SK-N-SH (cell line): Measurements from ENCODE around the gene CASD1. TPM values are rescaled to one million over a fixed set of nuclear protein-coding genes. Genes with fewer than 3 reads are reported as not detected.

Source experiments
- CTCF ChIA-PET: fragments of 300-600, 350-600 bp; formaldehyde crosslinking; extraction: SDS; loops from one replicate; lab custom pipeline; 2021; lab: Yijun Ruan, JAX
- POLR2A ChIA-PET: fragments of 350-600 bp; sonication (Branson Sonifier 250); formaldehyde crosslinking; extraction: SDS; loops from one replicate; lab custom pipeline; 2020; ENCODE audit warnings: antibody characterized with exemption, inconsistent platforms; lab: Yijun Ruan, JAX
- DNase-seq: peaks from one replicate; pipeline ENCODE4 v3.0.0; 2012
- H2AFZ ChIP-seq: fragments of 200-600 bp; sonication (generic); 2 replicates; pipeline ENCODE4 v1.8.1; 2016; ENCODE audit warnings: antibody characterized with exemption, mild to moderate bottlenecking, low read depth
- H3F3A ChIP-seq: fragments of 200-600 bp; sonication (generic); replicated peaks from 2 replicates; pipeline ENCODE3; 2016; ENCODE audit warnings: antibody characterized with exemption, mild to moderate bottlenecking; ENCODE audit not compliant: insufficient read depth
- H3K27ac ChIP-seq, 2 experiments: fragments of 200-500 bp in 1 of 2; fragments of 200-600 bp in 1 of 2; sonication (Bioruptor generic) in 1 of 2; sonication (generic), shearing (Covaris generic) in 1 of 2; 2 replicates each; pipeline versions ENCODE4 v1.5.1 to v1.6.1; 2014 to 2016; ENCODE audit warnings: low read depth in 2 of 2, inconsistent platforms in 1 of 2, low read length in 1 of 2, mild to moderate bottlenecking in 1 of 2, mixed read lengths in 1 of 2
- H3K27me3 ChIP-seq: fragments of 200-600 bp; sonication (generic), shearing (Covaris generic); 2 replicates; pipeline ENCODE4 v1.6.1; 2016; ENCODE audit warnings: mixed run types; ENCODE audit not compliant: insufficient read depth
- H3K36me3 ChIP-seq, 2 experiments: fragments of 200-500 bp in 1 of 2; fragments of 200-600 bp in 1 of 2; sonication (Bioruptor generic) in 1 of 2; sonication (generic) in 1 of 2; replicated peaks in 1 of 2; 2 replicates each; pipeline versions ENCODE3 to v1.5.1; 2014 to 2016; ENCODE audit warnings: low read length in 1 of 2, mild to moderate bottlenecking in 1 of 2; ENCODE audit not compliant: insufficient read depth in 2 of 2, control insufficient read depth in 1 of 2
- H3K4me1 ChIP-seq, 2 experiments: fragments of 200-500 bp in 1 of 2; fragments of 200-600 bp in 1 of 2; sonication (Bioruptor generic) in 1 of 2; sonication (generic), shearing (Covaris generic) in 1 of 2; 2 replicates each; pipeline versions ENCODE4 v1.5.1 to v1.6.1; 2014 to 2016; ENCODE audit warnings: low read depth in 1 of 2, low read length in 1 of 2, mixed run types in 1 of 2; ENCODE audit not compliant: insufficient read depth in 2 of 2, control insufficient read depth in 1 of 2
- H3K4me2 ChIP-seq: fragments of 200-600 bp; sonication (generic), shearing (Covaris generic); 2 replicates; pipeline ENCODE4 v1.6.1; 2017; ENCODE audit warnings: mixed run types
- H3K4me3 ChIP-seq, 2 experiments: fragments of 200-500 bp in 1 of 2; fragments of 200-600 bp in 1 of 2; sonication (Bioruptor generic) in 1 of 2; sonication (generic), shearing (Covaris generic) in 1 of 2; 2 replicates each; pipeline versions ENCODE4 v1.5.1 to v1.8.1; 2014 to 2016; ENCODE audit warnings: low read depth in 2 of 2, inconsistent platforms in 1 of 2, low read length in 1 of 2, mild to moderate bottlenecking in 1 of 2, mixed read lengths in 1 of 2, moderate library complexity in 1 of 2
- H3K79me2 ChIP-seq: fragments of 200-600 bp; sonication (generic); 2 replicates; pipeline ENCODE4 v1.8.1; 2017; ENCODE audit warnings: mild to moderate bottlenecking; ENCODE audit not compliant: insufficient read depth
- H3K9ac ChIP-seq: fragments of 200-600 bp; sonication (generic); 2 replicates; pipeline ENCODE4 v1.6.1; 2017; ENCODE audit warnings: mixed run types
- H3K9me2 ChIP-seq: fragments of 200-600 bp; sonication (generic); 2 replicates; pipeline ENCODE4 v1.6.1; 2017; ENCODE audit warnings: mixed run types
- H3K9me3 ChIP-seq: fragments of 200-600 bp; sonication (generic); 2 replicates; pipeline ENCODE4 v1.6.1; 2017; ENCODE audit warnings: mixed run types, mild to moderate bottlenecking, moderate library complexity
- H4K20me1 ChIP-seq: fragments of 200-600 bp; sonication (generic); 2 replicates; pipeline ENCODE4 v1.6.1; 2017; ENCODE audit warnings: mild to moderate bottlenecking, mixed run types; ENCODE audit not compliant: insufficient read depth
- CHD2 ChIP-seq: fragments of 150-350 bp; IDR thresholded peaks from 2 replicates; pipeline ENCODE4 v1.6.1; 2018; ENCODE audit warnings: low read length; ENCODE audit not compliant: partially characterized antibody
- EZH2phosphoT487 ChIP-seq: fragments of 200-600 bp; sonication (generic); IDR thresholded peaks from 2 replicates; pipeline ENCODE4 v1.6.1; 2017; ENCODE audit warnings: low read depth, mixed run types, mild to moderate bottlenecking, antibody characterized with exemption, moderate library complexity, borderline replicate concordance
- FOXJ3 ChIP-seq: sonication (generic); formaldehyde crosslinking; IDR thresholded peaks from 2 replicates; pipeline ENCODE4 v1.5.1; 2020; ENCODE audit warnings: mild to moderate bottlenecking, missing genetic modification reagents
- FOXM1 ChIP-seq: IDR thresholded peaks from 2 replicates; pipeline ENCODE4 v1.4.0; 2012; ENCODE audit warnings: low read depth, mild to moderate bottlenecking
- GABPA ChIP-seq: IDR thresholded peaks from 2 replicates; pipeline ENCODE4 v1.4.0; 2012; ENCODE audit warnings: low read depth, mild to moderate bottlenecking
- GATA2 ChIP-seq: sonication (generic); formaldehyde crosslinking; IDR thresholded peaks from 2 replicates; pipeline ENCODE4 v1.5.0; 2020; ENCODE audit warnings: mild to moderate bottlenecking, missing genetic modification reagents
- JUND ChIP-seq: IDR thresholded peaks from 2 replicates; pipeline ENCODE4 v1.4.0; 2012
- NFIC ChIP-seq: IDR thresholded peaks from 2 replicates; pipeline ENCODE4 v1.4.0; 2012; ENCODE audit warnings: borderline replicate concordance
- NRF1 ChIP-seq: IDR thresholded peaks from 2 replicates; pipeline ENCODE4 v1.6.1; 2012; ENCODE audit warnings: low read depth, mild to moderate bottlenecking, low read length
- RCOR1 ChIP-seq: fragments of 150-350 bp; IDR thresholded peaks from 2 replicates; pipeline ENCODE4 v1.6.1; 2017; ENCODE audit warnings: antibody characterized with exemption, low read length
- SMC3 ChIP-seq: IDR thresholded peaks from 2 replicates; pipeline ENCODE4 v1.6.1; 2012; ENCODE audit warnings: low read depth, low read length, improper control_type of control experiment
- TAF1 ChIP-seq: IDR thresholded peaks from 2 replicates; pipeline ENCODE4 v1.6.1; 2012; ENCODE audit warnings: low read depth, mild to moderate bottlenecking, low read length, moderate library complexity, borderline replicate concordance
- TCF12 ChIP-seq: IDR thresholded peaks from 2 replicates; pipeline ENCODE4 v1.4.0; 2012
- TEAD4 ChIP-seq: IDR thresholded peaks from 2 replicates; pipeline ENCODE4 v1.4.0; 2012; ENCODE audit warnings: mild to moderate bottlenecking, borderline replicate concordance; ENCODE audit not compliant: insufficient read depth
- YY1 ChIP-seq: IDR thresholded peaks from 2 replicates; pipeline ENCODE4 v1.4.0; 2012; ENCODE audit warnings: low read depth, mild to moderate bottlenecking
- WGBS: methylation state at CpG from one replicate; pipeline ENCODE4 v1.1.6; 2017; ENCODE audit warnings: low lambda C conversion rate; 5-methylcytosine and 5-hydroxymethylcytosine counted together
- polyA plus RNA-seq, 3 experiments: library from polyadenylated mRNA; depleted of rRNA; stranded (reverse); fragments of >200 nt; gene quantifications; 2 replicates each; pipeline ENCODE4 v1.2.3, GENCODE V29; 2012
- TF ChIP-seq, protein P1 (sequence below): IDR thresholded peaks from 2 replicates; pipeline ENCODE4 v1.4.0; 2012; ENCODE audit warnings: low read depth, borderline replicate concordance
- TF ChIP-seq, protein P2 (sequence below): IDR thresholded peaks from 2 replicates; pipeline ENCODE4 v1.4.0; 2012; ENCODE audit warnings: low read depth
- TF ChIP-seq, protein P3 (sequence below): fragments of 150-350 bp; IDR thresholded peaks from 2 replicates; pipeline ENCODE4 v1.6.1; 2017; ENCODE audit warnings: antibody characterized with exemption, low read length, low read depth, borderline replicate concordance
- TF ChIP-seq, protein P4 (sequence below): fragments of 150-350 bp; IDR thresholded peaks from 2 replicates; pipeline ENCODE4 v1.6.1; 2016; ENCODE audit warnings: mild to moderate bottlenecking, low read depth, low read length
- TF ChIP-seq, protein P5 (sequence below): IDR thresholded peaks from 2 replicates; pipeline ENCODE4; 2012
- TF ChIP-seq, protein P6 (sequence below): fragments of 200-600 bp; sonication (generic); IDR thresholded peaks from 2 replicates; pipeline ENCODE4 v1.6.1; 2017; ENCODE audit warnings: antibody characterized with exemption, mild to moderate bottlenecking, moderate library complexity

CASD1 gene
- polyA plus RNA-seq, 1 of the 3 experiments (the other 2 are of a cell fraction) = 8.5 TPM

DNA sequence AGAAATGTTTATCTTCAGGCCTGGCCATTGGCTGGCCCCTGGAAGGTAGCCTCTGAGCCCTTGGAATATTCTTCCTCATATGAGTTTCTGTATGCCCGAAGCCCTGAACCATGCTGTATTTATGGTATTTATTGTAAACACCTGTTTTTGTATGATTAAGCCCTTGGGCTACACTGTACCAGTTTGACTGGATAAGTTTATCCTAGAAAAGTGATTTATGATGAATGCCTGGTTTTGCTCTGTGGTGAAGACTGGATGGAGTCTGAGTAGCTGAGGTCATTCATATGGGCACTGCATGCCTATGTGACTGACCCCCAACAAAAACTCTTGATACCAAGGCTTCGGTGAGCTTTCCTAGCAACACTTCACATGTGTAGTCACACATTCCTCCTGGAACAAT is 66.7 kb downstream of the CASD1 start:
- TF ChIP-seq TEAD4 (no peak), NFIC (no peak), JUND (no peak), FOXM1 (no peak), YY1 (no peak)
- Histone ChIP-seq H2AFZ (no peak overlapping the region), H3K4me2 (no peak overlapping the region), H3K9me2 (no peaks in the 10 kb centered on the region), H3K9me3 (peaks cover 11% of the 10 kb centered on the region; the same call in 1 of the 2 replicates), H3K79me2 (no peaks in the 10 kb centered on the region), H3K9ac (no peak overlapping the region), H3K4me3 (no peak overlapping the region), H3K4me1 (no peaks in the 10 kb centered on the region; a peak in 1 of 4 replicates), H3K27me3 (no peaks in the 10 kb centered on the region), H3K27ac (no peak overlapping the region), H3K36me3 (peaks cover 0 to 5% of the 10 kb centered on the region in 2 experiments), H3F3A (no peaks in the 10 kb centered on the region), H4K20me1 (no peaks in the 10 kb centered on the region)
- WGBS = 39% methylated on average over 2 of the region's 2 CpGs
- DNase-seq = no peak
- ChIA-PET CTCF (no interaction called here), POLR2A (no interaction called here)

DNA sequence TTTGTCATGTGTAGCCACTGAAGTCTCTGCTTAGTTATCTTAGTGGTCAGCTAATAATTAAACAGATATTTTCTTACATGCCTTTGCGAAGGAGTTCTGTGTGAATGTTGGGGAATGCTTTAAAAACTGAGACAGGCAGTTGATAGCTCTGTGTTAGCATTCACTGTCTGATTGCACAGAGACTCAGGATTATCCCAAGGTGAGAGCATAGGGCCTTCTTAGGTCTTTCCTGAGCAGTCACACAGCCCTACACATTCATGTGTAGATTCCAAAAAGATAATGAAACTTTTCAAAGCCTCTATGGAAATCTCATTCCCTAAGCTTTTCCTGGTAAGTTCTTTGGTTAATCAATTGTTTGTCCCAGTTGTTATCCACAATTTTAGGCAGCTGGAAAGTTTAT is 67.7 kb downstream of the CASD1 start:
- Histone ChIP-seq H3K36me3 (peaks cover 0 to 5% of the 10 kb centered on the region in 2 experiments), H3K4me2 (no peak overlapping the region), H3K27ac (no peak overlapping the region), H3K27me3 (no peaks in the 10 kb centered on the region), H4K20me1 (no peaks in the 10 kb centered on the region), H3K4me1 (no peaks in the 10 kb centered on the region; a peak in 1 of 4 replicates), H3K79me2 (no peaks in the 10 kb centered on the region), H3K9me2 (no peaks in the 10 kb centered on the region), H2AFZ (no peak overlapping the region), H3F3A (no peaks in the 10 kb centered on the region), H3K9ac (no peak overlapping the region), H3K9me3 (peaks cover 11% of the 10 kb centered on the region; the same call in 1 of the 2 replicates), H3K4me3 (no peak overlapping the region)
- WGBS = 89% methylated on average over 1 of the region's 1 CpG
- POLR2A ChIA-PET = no interaction called here
- TF ChIP-seq YY1 = no peak
- no peak for TF ChIP-seq TCF12
- TF ChIP-seq, protein P1, sequence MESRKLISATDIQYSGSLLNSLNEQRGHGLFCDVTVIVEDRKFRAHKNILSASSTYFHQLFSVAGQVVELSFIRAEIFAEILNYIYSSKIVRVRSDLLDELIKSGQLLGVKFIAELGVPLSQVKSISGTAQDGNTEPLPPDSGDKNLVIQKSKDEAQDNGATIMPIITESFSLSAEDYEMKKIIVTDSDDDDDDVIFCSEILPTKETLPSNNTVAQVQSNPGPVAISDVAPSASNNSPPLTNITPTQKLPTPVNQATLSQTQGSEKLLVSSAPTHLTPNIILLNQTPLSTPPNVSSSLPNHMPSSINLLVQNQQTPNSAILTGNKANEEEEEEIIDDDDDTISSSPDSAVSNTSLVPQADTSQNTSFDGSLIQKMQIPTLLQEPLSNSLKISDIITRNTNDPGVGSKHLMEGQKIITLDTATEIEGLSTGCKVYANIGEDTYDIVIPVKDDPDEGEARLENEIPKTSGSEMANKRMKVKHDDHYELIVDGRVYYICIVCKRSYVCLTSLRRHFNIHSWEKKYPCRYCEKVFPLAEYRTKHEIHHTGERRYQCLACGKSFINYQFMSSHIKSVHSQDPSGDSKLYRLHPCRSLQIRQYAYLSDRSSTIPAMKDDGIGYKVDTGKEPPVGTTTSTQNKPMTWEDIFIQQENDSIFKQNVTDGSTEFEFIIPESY = no peak
- TF ChIP-seq TAF1 = no peak
- TF ChIP-seq, protein P2, sequence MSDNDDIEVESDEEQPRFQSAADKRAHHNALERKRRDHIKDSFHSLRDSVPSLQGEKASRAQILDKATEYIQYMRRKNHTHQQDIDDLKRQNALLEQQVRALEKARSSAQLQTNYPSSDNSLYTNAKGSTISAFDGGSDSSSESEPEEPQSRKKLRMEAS = no peak
- TF ChIP-seq, protein P3, sequence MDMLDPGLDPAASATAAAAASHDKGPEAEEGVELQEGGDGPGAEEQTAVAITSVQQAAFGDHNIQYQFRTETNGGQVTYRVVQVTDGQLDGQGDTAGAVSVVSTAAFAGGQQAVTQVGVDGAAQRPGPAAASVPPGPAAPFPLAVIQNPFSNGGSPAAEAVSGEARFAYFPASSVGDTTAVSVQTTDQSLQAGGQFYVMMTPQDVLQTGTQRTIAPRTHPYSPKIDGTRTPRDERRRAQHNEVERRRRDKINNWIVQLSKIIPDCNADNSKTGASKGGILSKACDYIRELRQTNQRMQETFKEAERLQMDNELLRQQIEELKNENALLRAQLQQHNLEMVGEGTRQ = no peak
- no peak for TF ChIP-seq NFIC
- TF ChIP-seq CHD2 = no peak
- TF ChIP-seq NRF1 = no peak
- no peak for TF ChIP-seq EZH2phosphoT487
- TF ChIP-seq, protein P4, sequence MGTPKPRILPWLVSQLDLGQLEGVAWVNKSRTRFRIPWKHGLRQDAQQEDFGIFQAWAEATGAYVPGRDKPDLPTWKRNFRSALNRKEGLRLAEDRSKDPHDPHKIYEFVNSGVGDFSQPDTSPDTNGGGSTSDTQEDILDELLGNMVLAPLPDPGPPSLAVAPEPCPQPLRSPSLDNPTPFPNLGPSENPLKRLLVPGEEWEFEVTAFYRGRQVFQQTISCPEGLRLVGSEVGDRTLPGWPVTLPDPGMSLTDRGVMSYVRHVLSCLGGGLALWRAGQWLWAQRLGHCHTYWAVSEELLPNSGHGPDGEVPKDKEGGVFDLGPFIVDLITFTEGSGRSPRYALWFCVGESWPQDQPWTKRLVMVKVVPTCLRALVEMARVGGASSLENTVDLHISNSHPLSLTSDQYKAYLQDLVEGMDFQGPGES = no peak
- no peak for TF ChIP-seq FOXM1
- no peak for TF ChIP-seq FOXJ3 (CRISPR knock-in tag)
- no peak for TF ChIP-seq GATA2 (CRISPR knock-in tag)
- TF ChIP-seq, protein P5, sequence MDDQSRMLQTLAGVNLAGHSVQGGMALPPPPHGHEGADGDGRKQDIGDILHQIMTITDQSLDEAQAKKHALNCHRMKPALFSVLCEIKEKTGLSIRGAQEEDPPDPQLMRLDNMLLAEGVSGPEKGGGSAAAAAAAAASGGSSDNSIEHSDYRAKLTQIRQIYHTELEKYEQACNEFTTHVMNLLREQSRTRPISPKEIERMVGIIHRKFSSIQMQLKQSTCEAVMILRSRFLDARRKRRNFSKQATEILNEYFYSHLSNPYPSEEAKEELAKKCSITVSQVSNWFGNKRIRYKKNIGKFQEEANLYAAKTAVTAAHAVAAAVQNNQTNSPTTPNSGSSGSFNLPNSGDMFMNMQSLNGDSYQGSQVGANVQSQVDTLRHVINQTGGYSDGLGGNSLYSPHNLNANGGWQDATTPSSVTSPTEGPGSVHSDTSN = no peak
- no peak for TF ChIP-seq SMC3
- TF ChIP-seq, protein P6, sequence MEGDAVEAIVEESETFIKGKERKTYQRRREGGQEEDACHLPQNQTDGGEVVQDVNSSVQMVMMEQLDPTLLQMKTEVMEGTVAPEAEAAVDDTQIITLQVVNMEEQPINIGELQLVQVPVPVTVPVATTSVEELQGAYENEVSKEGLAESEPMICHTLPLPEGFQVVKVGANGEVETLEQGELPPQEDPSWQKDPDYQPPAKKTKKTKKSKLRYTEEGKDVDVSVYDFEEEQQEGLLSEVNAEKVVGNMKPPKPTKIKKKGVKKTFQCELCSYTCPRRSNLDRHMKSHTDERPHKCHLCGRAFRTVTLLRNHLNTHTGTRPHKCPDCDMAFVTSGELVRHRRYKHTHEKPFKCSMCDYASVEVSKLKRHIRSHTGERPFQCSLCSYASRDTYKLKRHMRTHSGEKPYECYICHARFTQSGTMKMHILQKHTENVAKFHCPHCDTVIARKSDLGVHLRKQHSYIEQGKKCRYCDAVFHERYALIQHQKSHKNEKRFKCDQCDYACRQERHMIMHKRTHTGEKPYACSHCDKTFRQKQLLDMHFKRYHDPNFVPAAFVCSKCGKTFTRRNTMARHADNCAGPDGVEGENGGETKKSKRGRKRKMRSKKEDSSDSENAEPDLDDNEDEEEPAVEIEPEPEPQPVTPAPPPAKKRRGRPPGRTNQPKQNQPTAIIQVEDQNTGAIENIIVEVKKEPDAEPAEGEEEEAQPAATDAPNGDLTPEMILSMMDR = no peak
- TF ChIP-seq RCOR1 = no peak
- TF ChIP-seq GABPA = no peak
- no peak for DNase-seq
- CTCF ChIA-PET = interaction anchor here (0.9 to 1.4 kb wide), 3 partner anchors 12 to 67 kb away, joined by 3 read pairs; no protein-coding TSS in a partner anchor
